Heart left ventricle (tissue), 16 donors: Measurements from ENCODE around the gene LRP2. TPM values are rescaled to one million over a fixed set of nuclear protein-coding genes. Genes with fewer than 3 reads are reported as not detected.

Source experiments
- ATAC-seq, 4 donors: fragments of 200-7000 bp; cut with Tn5 transposase; one replicate each; pipeline ENCODE4 v1.9.1; 2020 to 2022; ENCODE audit warnings: moderate library complexity in 4 of 4, mild to moderate bottlenecking in 3 of 4, moderate number of reproducible peaks in 1 of 4
- DNase-seq, 5 donors: peaks; one replicate each; pipeline ENCODE4 v3.0.0-alpha.2; 2020
- H3K27ac ChIP-seq, 12 donors: fragments of 200-600 bp; sonication (generic) in 4 of 12; one replicate each; pipeline versions ENCODE4 v1.5.0 to v1.8.0; 2016 to 2022; ENCODE audit warnings: mild to moderate bottlenecking in 2 of 12
- H3K27me3 ChIP-seq, 9 donors: fragments of 200-600 bp; sonication (generic) in 2 of 9; one replicate each; pipeline versions ENCODE4 v1.5.1 to v1.8.0; 2016 to 2022; ENCODE audit warnings: mild to moderate bottlenecking in 3 of 9
- H3K36me3 ChIP-seq, 9 donors: fragments of 200-600 bp; sonication (generic) in 2 of 9; one replicate each; pipeline versions ENCODE4 v1.5.0 to v1.8.0; 2018 to 2022; ENCODE audit warnings: mild to moderate bottlenecking in 2 of 9
- H3K4me1 ChIP-seq, 12 donors: fragments of 200-600 bp; sonication (generic) in 4 of 12; one replicate each; pipeline versions ENCODE4 v1.5.0 to v1.8.0; 2016 to 2022; ENCODE audit warnings: mild to moderate bottlenecking in 3 of 12
- H3K4me3 ChIP-seq, 12 donors: fragments of 200-600 bp; sonication (generic) in 4 of 12; one replicate each; pipeline versions ENCODE4 v1.5.0 to v1.8.0; 2017 to 2022; ENCODE audit warnings: mild to moderate bottlenecking in 9 of 12, moderate library complexity in 4 of 12
- H3K9me3 ChIP-seq, 12 donors: fragments of 200-600 bp; sonication (generic) in 4 of 12; one replicate each; pipeline versions ENCODE4 v1.5.0 to v1.8.0; 2016 to 2022; ENCODE audit warnings: mild to moderate bottlenecking in 1 of 12
- CTCF ChIP-seq, 12 donors: fragments of 200-600 bp; sonication (generic) in 4 of 12; IDR thresholded peaks; one replicate each; pipeline versions ENCODE4 v1.5.0 to v1.8.0; 2018 to 2022; ENCODE audit warnings: antibody characterized with exemption in 12 of 12, mild to moderate bottlenecking in 5 of 12
- POLR2A ChIP-seq, 2 donors: fragments of 450-650 bp; IDR thresholded peaks; one replicate each; pipeline ENCODE4 v1.6.1; 2017; ENCODE audit warnings: antibody characterized with exemption in 2 of 2, mild to moderate bottlenecking in 2 of 2, moderate library complexity in 2 of 2
- WGBS, 4 donors: extraction: QIAGEN DNeasy Blood & Tissue Kit in 2 of 4; methylation state at CpG; one replicate each; pipeline versions ENCODE4 v1.1.5 to v1.1.7; 2013 to 2018; 5-methylcytosine and 5-hydroxymethylcytosine counted together
- intact Hi-C, 10 donors: fragments of 100-400 bp; cut with DNase I; formaldehyde crosslinking; loops; one replicate each; pipeline versions ENCODE4 v1.11.1 to v1.14.2; 2022
- polyA plus RNA-seq, 2 donors: library from polyadenylated mRNA; stranded (reverse); fragments of 200-250 nt; gene quantifications; one replicate each; pipeline ENCODE4 v1.2.3, GENCODE V29; 2013
- total RNA-seq, 9 donors: library from RNA; depleted of rRNA in 2 of 9; stranded (reverse); fragments of >200 nt in 2 of 9; fragmentation: NEBNext Ultra II Directional in 3 of 9; extraction: Animal tissue kit (Norgen Biotek cat#: 25700) in 3 of 9; gene quantifications; one replicate each; pipeline versions ENCODE4 v1.1.0 to v1.2.4, GENCODE V29; 2016 to 2023
- donor health status: ischemic (EF 13 %, LVEDD 7.1; RV severe dilation, severe dysfunction).
- donor health status: healthy with polysubstance abuse.
- donor health status: DM: no; HTN: yes; CAD: no.
- donor health status: DM: no; HTN: no; CAD: no.
- donor health status: ischemic (EF 25% LVEDD 6.9; RV normal size, moderate dysfunction).
- donor health status: ischemic (EF 25% LVEDD 5.7; RV mildly dilated, moderate dysfunction).
- donor health status: healthy.
- donor health status: DM: yes; HTN: yes; CAD: no.
- donor health status: ischemic (EF 35%, LVEDD 5.7; RV mildly dilated, moderate dysfunction).
- donor health status: nonischemic (EF 11% LVEDD 7.7; RV severe dilation, severe dysfunction).
- donor health status: DM: yes; HTN: yes; CAD: no.
- donor health status: PGD.
- donor health status: ischemic (EF 29% LVEDD 5.4; RV normal size, mild dysfunction).
- donor health status: nonischemic (EF 23%, LVEDD 6.1; RV moderate dilation, normal function).

LRP2 gene
- total and polyA plus RNA-seq, 11 donors: 0.01 to 13.6 (median 0.09) TPM; not detected in 5

- Histone ChIP-seq H3K36me3 (no peaks in the 10 kb centered on the region), H3K27ac (no peak overlapping the region), H3K9me3 (no peaks in the 10 kb centered on the region), H3K27me3 (no peaks in the 10 kb centered on the region), H3K4me3 (no peak overlapping the region), H3K4me1 (peaks cover 0 to 29% (median 7%) of the 10 kb centered on the region in 12 donors)
- TF ChIP-seq POLR2A (IDR thresholded peaks at IDR 0.05) (no peak), CTCF (IDR thresholded peaks at IDR 0.05) (no peak)
- intact Hi-C loops: loop anchor here in 2 of 10 donors (5.0 to 10.0 kb wide), 2 partner anchors 163 to 281 kb away; no protein-coding TSS in a partner anchor
- DNase-seq (no peak), ATAC-seq (no peak)
- 67 to 91% (median 91%) methylated on average over 4 of the region's 4 CpGs for WGBS, 4 donors
Measured at GRCh38 chr2:169114056-169114455, 248.3 kb downstream of the LRP2 start.

GRCh38 chr2:169112841-169113240 is 249.5 kb downstream of the LRP2 start:
- Histone ChIP-seq H3K36me3 (no peaks in the 10 kb centered on the region), H3K27ac (no peak overlapping the region), H3K9me3 (no peaks in the 10 kb centered on the region), H3K4me1 (peaks cover 0 to 27% (median 5%) of the 10 kb centered on the region in 12 donors), H3K4me3 (no peak overlapping the region), H3K27me3 (no peaks in the 10 kb centered on the region)
- 86 to 94% (median 92%) methylated on average over 6 of the region's 6 CpGs for WGBS, 4 donors
- ATAC-seq (no peak), DNase-seq (no peak)
- intact Hi-C loops: loop anchor here in 2 of 10 donors (5.0 to 10.0 kb wide), 2 partner anchors 164 to 282 kb away; no protein-coding TSS in a partner anchor
- no peak for TF ChIP-seq POLR2A (IDR thresholded peaks at IDR 0.05)
- TF ChIP-seq CTCF (IDR thresholded peaks at IDR 0.05): no peak

- intact Hi-C loops: loop anchor here in 5 of 10 donors (1.0 to 10.0 kb wide), 6 partner anchors 30 to 284 kb away; no protein-coding TSS in a partner anchor
- no peak for DNase-seq
Measured at GRCh38 chr2:169110916-169111315, 251.4 kb downstream of the LRP2 start.

GRCh38 chr2:169110419-169110818 is 251.9 kb downstream of the LRP2 start:
- Histone ChIP-seq H3K27me3 (no peaks in the 10 kb centered on the region), H3K4me3 (no peak overlapping the region), H3K36me3 (no peaks in the 10 kb centered on the region), H3K4me1 (peaks cover 0 to 43% (median 0%) of the 10 kb centered on the region in 12 donors), H3K27ac (no peak overlapping the region), H3K9me3 (no peaks in the 10 kb centered on the region)
- DNase-seq (no peak), ATAC-seq (no peak)
- intact Hi-C loops: loop anchor here in 5 of 10 donors (1.0 to 10.0 kb wide), 6 partner anchors 30 to 284 kb away; no protein-coding TSS in a partner anchor
- TF ChIP-seq CTCF (IDR thresholded peaks at IDR 0.05): no peak
- no peak for TF ChIP-seq POLR2A (IDR thresholded peaks at IDR 0.05)
- 86 to 90% (median 88%) methylated on average over 7 of the region's 7 CpGs for WGBS, 4 donors

More at GRCh38 chr2:169110916-169111315, 251.4 kb downstream of the LRP2 start:
- TF ChIP-seq CTCF (IDR thresholded peaks at IDR 0.05) (no peak), POLR2A (IDR thresholded peaks at IDR 0.05) (no peak)
- Histone ChIP-seq H3K27ac (no peak overlapping the region), H3K4me1 (peaks cover 0 to 39% (median 0%) of the 10 kb centered on the region in 12 donors), H3K4me3 (no peak overlapping the region), H3K9me3 (no peaks in the 10 kb centered on the region), H3K36me3 (no peaks in the 10 kb centered on the region), H3K27me3 (no peaks in the 10 kb centered on the region)
- ATAC-seq: no peak
- WGBS, 4 donors: 49 to 71% (median 55%) methylated on average over 18 of the region's 18 CpGs
